K562 (cell line): ENCODE results near the gene TP53BP1. TPM values are rescaled to one million over a fixed set of nuclear protein-coding genes. Genes with fewer than 3 reads are reported as not detected.

Experiments used
- ATF3 ChIP-seq, 2 experiments: fragments of 450-650 bp in 1 of 2; sonication (generic) in 1 of 2; formaldehyde crosslinking in 1 of 2; IDR thresholded peaks in 1 of 2; conservative IDR thresholded peaks in 1 of 2; 2 replicates each; pipeline versions ENCODE4 v1.6.1 to v1.8.1; 2016 to 2023; ENCODE audit warnings: mild to moderate bottlenecking in 2 of 2, moderate library complexity in 2 of 2, inconsistent platforms in 1 of 2, missing genetic modification reagents in 1 of 2
- CBX1 ChIP-seq: sonication (generic); IDR thresholded peaks from 2 replicates; pipeline ENCODE4 v1.6.1; 2016; ENCODE audit warnings: antibody characterized with exemption, low read depth, mild to moderate bottlenecking
- CBX3 ChIP-seq, 2 experiments: IDR thresholded peaks; 1 replicate in 1 of 2; 2 replicates in 1 of 2; pipeline ENCODE4 v1.6.1; 2012; ENCODE audit warnings: inconsistent platforms in 2 of 2, low read length in 2 of 2, borderline replicate concordance in 1 of 2, control low read depth in 1 of 2
- ETV6 ChIP-seq, 3 experiments: fragments of 150-350 bp in 1 of 3; sonication (generic) in 1 of 3; formaldehyde crosslinking in 1 of 3; IDR thresholded peaks; 2 replicates each; pipeline versions ENCODE4 v1.6.1 to v1.8.0; 2014 to 2022; ENCODE audit warnings: borderline replicate concordance in 2 of 3, low read depth in 2 of 3, antibody characterized with exemption in 1 of 3, low read length in 1 of 3, mild to moderate bottlenecking in 1 of 3, missing genetic modification reagents in 1 of 3
- EZH2 ChIP-seq: IDR thresholded peaks from 2 replicates; pipeline ENCODE4 v1.6.1; 2012; ENCODE audit warnings: low read depth, mild to moderate bottlenecking, inconsistent platforms, low read length, borderline replicate concordance
- FOXJ3 ChIP-seq: sonication (generic); formaldehyde crosslinking; IDR thresholded peaks from 2 replicates; pipeline ENCODE4 v1.4.0; 2020; ENCODE audit warnings: mild to moderate bottlenecking, missing genetic modification reagents
- GTF3C2 ChIP-seq: IDR thresholded peaks from 3 replicates; pipeline ENCODE4 v1.6.1; 2011; ENCODE audit warnings: borderline replicate concordance, mild to moderate bottlenecking, moderate library complexity; ENCODE audit not compliant: insufficient read length; ENCODE audit errors: extremely low read depth
- HDGF ChIP-seq: fragments of 450-650 bp; IDR thresholded peaks from 2 replicates; pipeline ENCODE4 v1.6.1; 2016
- HNRNPH1 ChIP-seq: fragments of 200-400 bp; formaldehyde crosslinking; optimal IDR thresholded peaks from 2 replicates; pipeline ENCODE3; 2017; ENCODE audit warnings: low read depth, mild to moderate bottlenecking, low read length, moderate library complexity
- IFI16 ChIP-seq: fragments of 250-450 bp; sonication (Bioruptor Pico); IDR thresholded peaks from 2 replicates; pipeline ENCODE4 v2.1.2; 2022; ENCODE audit warnings: mild to moderate bottlenecking, inconsistent platforms
- KDM5B ChIP-seq: fragments of 200-600 bp; sonication (generic); IDR thresholded peaks from 2 replicates; pipeline ENCODE4 v1.6.1; 2012; ENCODE audit warnings: low read depth, mild to moderate bottlenecking, moderate library complexity, low read length, control low read depth, inconsistent platforms; ENCODE audit not compliant: insufficient replicate concordance
- KLF13 ChIP-seq: fragments of 450-650 bp; IDR thresholded peaks from 2 replicates; pipeline ENCODE4 v1.6.1; 2016; ENCODE audit warnings: missing genetic modification characterization, low read depth, mild to moderate bottlenecking, missing compliant biosample characterization, moderate library complexity, borderline replicate concordance
- PHF20 ChIP-seq: fragments of 450-650 bp; IDR thresholded peaks from 2 replicates; pipeline ENCODE4 v1.6.1; 2018; ENCODE audit not compliant: partially characterized antibody
- PYGO2 ChIP-seq: fragments of 450-650 bp; IDR thresholded peaks from 2 replicates; pipeline ENCODE4 v1.6.1; 2016; ENCODE audit warnings: mild to moderate bottlenecking, missing genetic modification characterization, moderate library complexity, missing compliant biosample characterization
- U2AF2 ChIP-seq: fragments of 200-400 bp; formaldehyde crosslinking; optimal IDR thresholded peaks from 2 replicates; pipeline ENCODE3; 2017; ENCODE audit warnings: low read depth, mild to moderate bottlenecking, low read length
- VEZF1 ChIP-seq: fragments of 200-800 bp; sonication (Bioruptor generic); IDR thresholded peaks from 2 replicates; pipeline ENCODE4 v1.6.1; 2017; ENCODE audit warnings: missing genetic modification characterization, missing compliant biosample characterization
- ZBTB1 ChIP-seq: sonication (generic); formaldehyde crosslinking; IDR thresholded peaks from 2 replicates; pipeline ENCODE4 v1.8.1; 2023; ENCODE audit warnings: missing genetic modification reagents, low read depth, mild to moderate bottlenecking, borderline replicate concordance
- ZC3H11A ChIP-seq: IDR thresholded peaks from 2 replicates; pipeline ENCODE4 v1.6.1; 2012; ENCODE audit warnings: low read depth, low read length, improper control_type of control experiment
- ZNF212 ChIP-seq: fragments of 450-650 bp; formaldehyde crosslinking; IDR thresholded peaks from 2 replicates; pipeline ENCODE4 v1.4.0; 2020; ENCODE audit warnings: mild to moderate bottlenecking
- ZNF77 ChIP-seq: fragments of 250-450 bp; sonication (Bioruptor Pico); IDR thresholded peaks from 2 replicates; pipeline ENCODE4 v1.5.0; 2020
- polyA plus RNA-seq, 8 experiments: library from polyadenylated mRNA; depleted of rRNA in 4 of 8; stranded (reverse) in 5 of 8; unstranded in 3 of 8; fragments of >200 nt; fragmentation: Nextera tagmentation in 2 of 8; fragmentation: Illumina TruSeq in 1 of 8; extraction: Ambion mirVana in 2 of 8; extraction: Trizol in 1 of 8; gene quantifications; 2 replicates each; pipeline versions ENCODE4 v1.2.1 to v1.2.3, GENCODE V29; 2011 to 2014; ENCODE audit warnings: inconsistent platforms in 1 of 8, missing spikeins in 1 of 8
- total RNA-seq, 7 experiments: library from RNA; depleted of rRNA in 6 of 7; stranded (reverse); fragments of >200 nt in 6 of 7; fragmentation: Illumina TruSeq in 2 of 7; extraction: Trizol in 2 of 7; gene quantifications; 2 replicates each; pipeline versions ENCODE4 v1.2.1 to v1.2.3, GENCODE V29; 2011 to 2021; ENCODE audit warnings: low replicate concordance in 1 of 7

TP53BP1 gene
- total and polyA plus RNA-seq, 9 of the 15 experiments (the other 6 are each of a cell fraction or from before 2014, with no cell fraction given), result 5.7 to 63.3 (median 30.9) TPM

- TF ChIP-seq ATF3 (IDR thresholded peaks at IDR 0.05) (peak; percentile 39; the same call in 1 of the 2 replicates), ATF3 (CRISPR knock-in tag; conservative IDR thresholded peaks at IDR 0.05) (0 out of 2 replicates have a peak, but pooled peaks have one; percentile 51), PYGO2 (tag) (no peak), ZNF212 (no peak), HNRNPH1 (no peak), KDM5B (peak; percentile 36), ETV6 (IDR thresholded peaks at IDR 0.05; ENCODE audit: borderline replicate concordance in 1 of 2, low read depth in 2 of 2, low read length in 1 of 2) (no peak), ETV6 (CRISPR knock-in tag; IDR thresholded peaks at IDR 0.05; ENCODE audit: borderline replicate concordance) (no peak), CBX3 (IDR thresholded peaks at IDR 0.05; ENCODE audit: borderline replicate concordance in 1 of 2, low read length in 2 of 2) (no peak), KLF13 (tag) (peak; percentile 77; the same call in 1 of the 2 replicates), U2AF2 (no peak), EZH2 (no peak), IFI16 (CRISPR knock-in tag) (no peak), PHF20 (peak; percentile 63), ZNF77 (CRISPR knock-in tag) (no peak), GTF3C2 (no peak), ZC3H11A (no peak), VEZF1 (CRISPR knock-in tag) (peak; percentile 98), HDGF (no peak), CBX1 (no peak), ZBTB1 (CRISPR knock-in tag) (no peak), FOXJ3 (no peak)
These were observed at the start of gene TP53BP1 (continued) for GRCh38 chr15:43492673-43493601.
